Measurements from ENCODE around the gene HSD17B4.
"Not testable (repeated sequence)": the region's sequence is repeated elsewhere in the genome, so short reads cannot be mapped to it uniquely, and the experiment has no call there.

Gene HSD17B4

GRCh38 chr5:119501671-119502179 lies 49.4 kb downstream of the HSD17B4 start:
- Histone ChIP-seq H3K27me3 (ENCODE audit: insufficient read depth, low read depth, severe bottlenecking) (no peaks in the 10 kb centered on the region), H3K36me3 (peaks cover 7% of the 10 kb centered on the region), H3K27ac (no peak overlapping the region), H3K9me3 (ENCODE audit: severe bottlenecking) (peaks cover 3% of the 10 kb centered on the region), H3K4me3 (ENCODE audit: low read depth, low read length) (no peak overlapping the region)
- DNase-seq: no peak
- no peak for TF ChIP-seq CTCF (IDR thresholded peaks at IDR 0.05; ENCODE audit: low read depth, low read length)

GRCh38 chr5:119503939-119504338 lies 51.6 kb downstream of the HSD17B4 start:
- not testable (repeated sequence) for H3K9me3 ChIP-seq (ENCODE audit: severe bottlenecking); DNase-seq; H3K36me3 ChIP-seq; H3K27ac ChIP-seq; H3K27me3 ChIP-seq (ENCODE audit: insufficient read depth, low read depth, severe bottlenecking); H3K4me3 ChIP-seq (ENCODE audit: low read depth, low read length)

GRCh38 chr5:119512277-119512676 lies 60.0 kb downstream of the HSD17B4 start:
- Histone ChIP-seq H3K9me3 (ENCODE audit: severe bottlenecking) (peaks cover 3% of the 10 kb centered on the region), H3K36me3 (peaks cover 18% of the 10 kb centered on the region), H3K27ac (no peak overlapping the region), H3K27me3 (ENCODE audit: insufficient read depth, low read depth, severe bottlenecking) (no peaks in the 10 kb centered on the region), H3K4me3 (ENCODE audit: low read depth, low read length) (no peak overlapping the region)
- TF ChIP-seq CTCF (IDR thresholded peaks at IDR 0.05; ENCODE audit: low read depth, low read length): no peak
- no peak for DNase-seq

GRCh38 chr5:119515192-119515591 lies 62.9 kb downstream of the HSD17B4 start:
- DNase-seq: no peak
- TF ChIP-seq CTCF (IDR thresholded peaks at IDR 0.05; ENCODE audit: low read depth, low read length): no peak
- no peak overlapping the region for H3K27ac ChIP-seq

GRCh38 chr5:119517115-119517514 lies 64.8 kb downstream of the HSD17B4 start:
- not testable (repeated sequence) for H3K4me3 ChIP-seq (ENCODE audit: low read depth, low read length); H3K36me3 ChIP-seq; H3K9me3 ChIP-seq (ENCODE audit: severe bottlenecking); H3K27ac ChIP-seq; H3K27me3 ChIP-seq (ENCODE audit: insufficient read depth, low read depth, severe bottlenecking); DNase-seq

More at GRCh38 chr5:119515192-119515591, 62.9 kb downstream of the HSD17B4 start:
- Histone ChIP-seq H3K36me3 (peaks cover 6% of the 10 kb centered on the region), H3K4me3 (ENCODE audit: low read depth, low read length) (no peak overlapping the region), H3K27me3 (ENCODE audit: insufficient read depth, low read depth, severe bottlenecking) (no peaks in the 10 kb centered on the region), H3K9me3 (ENCODE audit: severe bottlenecking) (peaks cover 3% of the 10 kb centered on the region)

GRCh38 chr5:119521232-119521631 lies 68.9 kb downstream of the HSD17B4 start:
- no peak for TF ChIP-seq CTCF (IDR thresholded peaks at IDR 0.05; ENCODE audit: low read depth, low read length)
- Histone ChIP-seq H3K36me3 (no peaks in the 10 kb centered on the region; the same call in 1 of the 2 replicates), H3K9me3 (ENCODE audit: severe bottlenecking) (no peaks in the 10 kb centered on the region), H3K4me3 (ENCODE audit: low read depth, low read length) (no peak overlapping the region), H3K27ac (no peak overlapping the region), H3K27me3 (ENCODE audit: insufficient read depth, low read depth, severe bottlenecking) (no peaks in the 10 kb centered on the region)
- no peak for DNase-seq

GRCh38 chr5:119522841-119523240 lies 70.5 kb downstream of the HSD17B4 start:
- no peaks in the 10 kb centered on the region for H3K9me3 ChIP-seq (ENCODE audit: severe bottlenecking)
- H3K4me3 ChIP-seq (ENCODE audit: low read depth, low read length): no peak overlapping the region
- TF ChIP-seq CTCF (IDR thresholded peaks at IDR 0.05; ENCODE audit: low read depth, low read length): no peak
- H3K27ac ChIP-seq: no peak overlapping the region
- no peaks in the 10 kb centered on the region for H3K27me3 ChIP-seq (ENCODE audit: insufficient read depth, low read depth, severe bottlenecking)
- H3K36me3 ChIP-seq: peaks cover 5% of the 10 kb centered on the region; the same call in 1 of the 2 replicates
- no peak for DNase-seq

Measured in WERI-Rb-1 (cell line).